AG04449 (cell line): ENCODE results near the gene AFM.

Experiments
- CTCF ChIA-PET: fragments of 350-600 bp; formaldehyde crosslinking; extraction: SDS; loops from one replicate; lab custom pipeline; 2021; ENCODE audit warnings: antibody characterized with exemption; lab: Yijun Ruan, JAX
- POLR2A ChIA-PET: fragments of 400-600, 350-600 bp; formaldehyde crosslinking; extraction: SDS; loops from one replicate; lab custom pipeline; 2020; ENCODE audit warnings: antibody characterized with exemption, inconsistent platforms; lab: Yijun Ruan, JAX
- DNase-seq: peaks from one replicate; pipeline ENCODE4 v3.0.0-alpha.2; 2010; ENCODE audit warnings: low read depth, low spot score
- H3K4me3 ChIP-seq: 2 replicates; pipeline ENCODE4 v1.5.1; 2011; ENCODE audit warnings: low read depth, mild to moderate bottlenecking, control low read depth, low read length
- TF ChIP-seq, protein P1 (sequence below): IDR thresholded peaks from one replicate; pipeline ENCODE4 v1.5.1; 2011; ENCODE audit warnings: mild to moderate bottlenecking, moderate library complexity, low read length, control low read depth, inconsistent platforms; ENCODE audit not compliant: insufficient read depth; ENCODE audit errors: missing control alignments

AFM gene

DNA sequence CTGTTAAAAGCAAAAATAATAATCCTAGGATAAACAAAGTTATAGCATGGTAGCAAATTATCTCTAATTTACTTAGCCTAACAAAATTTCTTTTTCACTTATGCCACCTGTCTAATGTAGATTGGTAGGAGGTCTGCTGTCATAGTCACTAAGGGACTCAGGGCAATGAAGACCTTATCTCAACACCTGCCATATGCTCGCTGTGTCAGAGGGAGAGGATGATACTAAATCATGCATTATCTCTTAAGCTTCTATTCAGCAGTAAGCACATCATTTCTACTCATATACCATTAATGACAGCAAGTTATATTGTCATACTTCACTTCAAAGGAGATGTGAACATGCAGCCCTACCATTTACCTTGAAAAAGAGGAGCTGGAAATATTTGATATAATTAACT lies 44.1 kb downstream of the AFM start:
- ChIA-PET POLR2A (no interaction called here), CTCF (no interaction called here)
- TF ChIP-seq, protein P1, sequence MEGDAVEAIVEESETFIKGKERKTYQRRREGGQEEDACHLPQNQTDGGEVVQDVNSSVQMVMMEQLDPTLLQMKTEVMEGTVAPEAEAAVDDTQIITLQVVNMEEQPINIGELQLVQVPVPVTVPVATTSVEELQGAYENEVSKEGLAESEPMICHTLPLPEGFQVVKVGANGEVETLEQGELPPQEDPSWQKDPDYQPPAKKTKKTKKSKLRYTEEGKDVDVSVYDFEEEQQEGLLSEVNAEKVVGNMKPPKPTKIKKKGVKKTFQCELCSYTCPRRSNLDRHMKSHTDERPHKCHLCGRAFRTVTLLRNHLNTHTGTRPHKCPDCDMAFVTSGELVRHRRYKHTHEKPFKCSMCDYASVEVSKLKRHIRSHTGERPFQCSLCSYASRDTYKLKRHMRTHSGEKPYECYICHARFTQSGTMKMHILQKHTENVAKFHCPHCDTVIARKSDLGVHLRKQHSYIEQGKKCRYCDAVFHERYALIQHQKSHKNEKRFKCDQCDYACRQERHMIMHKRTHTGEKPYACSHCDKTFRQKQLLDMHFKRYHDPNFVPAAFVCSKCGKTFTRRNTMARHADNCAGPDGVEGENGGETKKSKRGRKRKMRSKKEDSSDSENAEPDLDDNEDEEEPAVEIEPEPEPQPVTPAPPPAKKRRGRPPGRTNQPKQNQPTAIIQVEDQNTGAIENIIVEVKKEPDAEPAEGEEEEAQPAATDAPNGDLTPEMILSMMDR, result no peak
- no peak for DNase-seq
- no peak overlapping the region for H3K4me3 ChIP-seq

DNA sequence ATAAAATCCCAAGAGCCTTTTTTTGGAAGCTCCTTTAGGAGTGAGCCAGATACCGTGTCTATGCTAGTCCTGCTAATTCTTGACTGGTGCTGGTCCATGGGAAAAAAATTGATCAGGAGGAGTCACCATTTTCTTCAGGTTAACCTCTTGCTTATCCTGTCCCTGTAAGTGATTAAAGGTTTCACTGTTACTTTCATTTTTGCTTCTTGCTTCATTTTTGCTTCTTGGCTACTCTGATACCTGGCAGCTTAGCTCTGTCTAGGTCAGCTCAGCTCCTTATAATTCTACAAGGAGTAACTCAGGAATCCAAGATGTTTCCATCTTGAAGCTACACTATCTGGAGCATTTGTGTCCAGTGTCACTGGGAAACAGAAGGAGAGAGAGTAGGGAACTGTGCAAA lies 45.7 kb downstream of the AFM start:
- H3K4me3 ChIP-seq, result no peak overlapping the region
- DNase-seq, result no peak
- ChIA-PET POLR2A (no interaction called here), CTCF (no interaction called here)
- TF ChIP-seq, protein P1, result no peak

DNA sequence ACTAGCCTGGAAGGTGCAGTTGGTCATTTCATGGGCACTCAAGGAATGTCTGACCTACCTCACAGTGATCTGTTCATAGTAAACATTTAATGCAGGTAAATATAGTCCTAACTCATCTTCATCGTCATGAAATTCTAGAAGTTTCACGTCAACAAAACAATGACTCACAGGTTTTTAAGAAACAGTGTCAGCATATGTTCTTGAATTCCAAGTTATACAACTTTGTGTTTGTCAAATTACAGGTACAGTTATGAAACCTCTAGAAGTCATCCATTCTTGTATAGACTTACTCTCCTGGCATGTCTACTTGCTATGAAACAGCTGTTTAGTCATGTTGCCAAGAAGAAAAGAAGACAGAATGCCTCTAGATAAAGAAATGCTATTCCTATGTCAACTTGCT lies 46.6 kb downstream of the AFM start:
- no peak overlapping the region for H3K4me3 ChIP-seq
- POLR2A ChIA-PET, result no interaction called here
- no peak for DNase-seq
- CTCF ChIA-PET, result no interaction called here
- TF ChIP-seq, protein P1, result no peak

DNA sequence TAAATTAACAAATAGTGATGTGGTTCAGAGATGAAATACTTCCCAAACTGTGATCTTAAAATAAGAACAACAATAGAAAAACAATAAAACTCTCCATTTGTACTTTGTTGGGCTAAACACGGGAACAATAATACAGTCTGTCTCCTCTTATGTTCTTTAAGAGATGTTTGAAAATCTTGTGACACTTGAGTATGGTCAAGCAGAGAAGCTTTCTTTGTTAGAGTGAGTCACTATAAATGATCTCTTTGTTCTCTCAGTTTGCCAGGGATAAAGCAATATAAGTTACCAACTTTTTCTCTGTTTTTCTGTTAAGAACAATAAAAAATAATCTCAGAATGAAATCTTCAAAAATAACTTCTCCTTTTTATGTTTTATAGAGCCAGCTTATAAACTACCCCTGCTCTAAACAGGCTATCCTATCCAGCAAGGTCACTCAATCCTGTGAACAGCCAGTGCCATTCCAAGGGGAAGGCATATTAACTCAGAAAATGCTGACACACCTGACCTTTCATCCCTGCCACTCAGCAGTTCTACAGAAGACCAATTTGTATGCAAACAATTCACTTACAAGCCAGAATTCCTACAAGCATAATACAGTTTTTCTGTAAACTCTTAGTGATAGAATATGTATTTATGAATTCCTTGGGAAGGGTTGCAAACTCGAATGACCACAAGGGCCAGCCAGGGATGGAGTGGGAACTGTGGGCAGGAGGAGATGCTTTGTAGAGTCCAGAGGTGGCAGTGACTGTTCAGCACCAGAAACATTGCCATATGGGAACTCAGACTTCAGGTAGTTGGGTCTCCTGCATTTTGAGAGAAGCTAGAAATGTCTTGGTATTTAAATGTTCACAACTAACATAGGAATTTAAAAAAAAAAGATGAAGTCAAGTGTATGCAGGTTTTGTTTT lies 52.2 kb downstream of the AFM start:
- ChIA-PET POLR2A (no interaction called here), CTCF (no interaction called here)
- H3K4me3 ChIP-seq, result no peak overlapping the region
- no peak for DNase-seq
- TF ChIP-seq, protein P1, result no peak

DNA sequence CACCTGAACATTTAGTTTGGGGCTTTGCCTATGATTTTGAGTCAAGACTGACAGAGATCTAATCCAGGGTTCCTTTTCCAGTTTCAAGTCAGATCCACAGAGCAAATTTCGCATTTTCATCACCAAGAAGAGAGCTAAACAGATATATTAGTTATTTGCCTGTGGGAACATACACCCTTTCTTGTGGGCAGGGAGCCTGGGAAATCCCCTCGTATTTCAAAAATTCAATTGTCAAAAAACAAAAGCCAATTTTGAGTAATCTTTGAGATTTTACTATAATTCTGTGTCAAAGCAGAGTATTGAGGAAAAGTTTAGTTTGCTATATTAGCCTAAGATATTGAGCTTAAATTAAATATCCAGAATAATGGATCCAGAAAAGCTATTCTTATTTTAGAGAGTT lies 56.6 kb downstream of the AFM start:
- ChIA-PET POLR2A (no interaction called here), CTCF (no interaction called here)
- TF ChIP-seq, protein P1, result no peak
- no peak for DNase-seq
- no peak overlapping the region for H3K4me3 ChIP-seq

DNA sequence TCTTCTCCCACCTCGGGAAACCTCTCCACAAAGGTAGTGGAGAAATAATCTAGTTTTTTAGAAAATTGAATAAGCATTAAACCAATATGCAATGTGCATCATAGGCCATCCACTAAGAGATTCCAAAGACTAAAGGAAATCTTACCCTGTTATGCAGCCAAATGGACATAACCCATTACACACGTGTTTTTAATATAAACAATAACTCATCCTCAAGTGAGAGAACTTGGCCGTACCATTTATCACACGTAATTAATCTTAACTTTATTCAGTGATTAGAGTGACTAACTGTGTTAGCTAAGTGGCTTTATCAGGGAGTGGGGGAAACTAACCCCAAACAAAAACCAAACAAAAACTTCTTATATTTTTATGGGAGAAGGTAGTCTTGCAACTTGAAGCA lies 57.8 kb downstream of the AFM start:
- H3K4me3 ChIP-seq, result no peak overlapping the region
- TF ChIP-seq, protein P1, result no peak
- DNase-seq, result no peak
- ChIA-PET CTCF (no interaction called here), POLR2A (no interaction called here)
